T47D (cell line): ENCODE measurements around the gene PPP1R14D.

Experiments
- DNase-seq, 2 experiments: peaks; one replicate each; pipeline versions ENCODE4 v3.0.0 to v3.0.0-alpha.2; 2011 to 2012; ENCODE audit warnings: low read depth in 1 of 2, low spot score in 1 of 2
- JUND ChIP-seq: IDR thresholded peaks from 2 replicates; pipeline ENCODE4 v1.6.1; 2012; ENCODE audit warnings: low read depth
- in situ Hi-C: cut with HindIII; loops from 2 replicates; pipeline ENCODE4 v1.10.0; 2016; ENCODE audit warnings: low sequenced_read_pairs, low pct_unique_long_range_greater_than_20kb

PPP1R14D gene

DNA sequence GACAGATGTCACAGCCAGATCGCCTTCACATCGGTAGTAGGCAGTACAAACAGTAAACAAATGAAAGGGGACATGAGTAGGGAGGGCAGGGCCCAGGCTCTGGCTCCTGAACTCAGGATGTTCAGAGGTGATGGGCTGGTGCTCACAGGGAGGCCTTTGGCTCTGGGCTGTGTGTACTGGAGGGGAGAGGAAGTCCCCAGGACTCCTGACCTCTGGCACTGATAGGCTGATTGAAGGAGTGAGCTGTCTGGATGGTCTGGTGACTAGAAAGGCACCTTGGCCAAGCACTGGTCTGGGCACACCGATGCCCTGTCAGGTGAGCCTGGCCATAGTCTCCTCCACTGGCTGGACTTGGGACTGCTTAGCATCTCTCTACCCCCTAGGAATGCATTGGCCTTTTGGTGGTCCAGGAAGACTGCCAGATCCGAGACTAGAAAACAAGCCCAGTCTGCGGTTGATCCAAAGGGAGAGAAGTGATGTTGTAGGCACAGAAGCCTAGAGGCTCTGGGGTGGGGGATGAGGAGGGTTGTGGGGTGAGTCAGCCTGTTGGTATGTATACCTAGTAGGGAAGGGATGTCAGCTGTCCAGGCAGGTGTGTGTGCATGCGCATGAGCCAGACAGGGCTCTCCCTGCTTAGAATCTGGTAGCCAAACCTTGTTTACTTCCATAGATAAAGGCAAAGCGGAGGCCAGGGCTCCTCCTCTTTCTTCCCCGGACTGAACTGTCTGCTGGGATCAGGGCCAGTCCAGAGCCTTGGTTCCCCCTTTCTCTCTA, 17.2 kb upstream of the PPP1R14D start:
- in situ Hi-C loops = no loop called here
- DNase-seq = peak; percentile 79 to 96

DNA sequence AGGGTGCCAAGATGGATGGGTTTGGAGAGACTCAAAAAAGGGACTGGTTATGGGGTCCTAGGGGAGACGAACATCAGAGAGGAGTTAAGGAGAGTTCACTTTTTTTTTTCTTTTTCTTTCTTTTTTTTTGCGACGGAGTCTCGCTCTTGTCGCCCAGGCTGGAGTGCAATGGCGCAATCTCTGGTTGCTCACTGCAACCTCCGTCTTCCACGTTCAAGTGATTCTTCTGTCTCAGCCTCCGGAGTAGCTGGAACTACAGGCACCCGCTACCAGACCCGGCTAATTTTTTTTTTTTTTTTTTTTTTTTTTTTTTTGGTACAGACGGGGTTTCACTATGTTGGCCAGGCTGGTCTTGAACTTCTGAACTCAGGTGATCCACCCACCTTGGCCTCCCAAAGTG, 16.5 kb upstream of the PPP1R14D start:
- in situ Hi-C loops = no loop called here
- TF ChIP-seq JUND = no peak
- no peak for DNase-seq

More for the DNA sequence above, 17.2 kb upstream of the PPP1R14D start:
- TF ChIP-seq JUND = peak; percentile 97

DNA sequence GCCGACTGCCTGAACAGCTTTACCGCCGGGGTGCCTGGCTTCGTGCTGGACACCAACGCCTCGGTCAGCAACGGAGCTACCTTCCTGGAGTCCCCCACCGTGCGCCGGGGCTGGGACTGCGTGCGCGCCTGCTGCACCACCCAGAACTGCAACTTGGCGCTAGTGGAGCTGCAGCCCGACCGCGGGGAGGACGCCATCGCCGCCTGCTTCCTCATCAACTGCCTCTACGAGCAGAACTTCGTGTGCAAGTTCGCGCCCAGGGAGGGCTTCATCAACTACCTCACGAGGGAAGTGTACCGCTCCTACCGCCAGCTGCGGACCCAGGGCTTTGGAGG, 16.2 kb upstream of the PPP1R14D start:
- DNase-seq = no peak
- in situ Hi-C loops = no loop called here
- no peak for TF ChIP-seq JUND

DNA sequence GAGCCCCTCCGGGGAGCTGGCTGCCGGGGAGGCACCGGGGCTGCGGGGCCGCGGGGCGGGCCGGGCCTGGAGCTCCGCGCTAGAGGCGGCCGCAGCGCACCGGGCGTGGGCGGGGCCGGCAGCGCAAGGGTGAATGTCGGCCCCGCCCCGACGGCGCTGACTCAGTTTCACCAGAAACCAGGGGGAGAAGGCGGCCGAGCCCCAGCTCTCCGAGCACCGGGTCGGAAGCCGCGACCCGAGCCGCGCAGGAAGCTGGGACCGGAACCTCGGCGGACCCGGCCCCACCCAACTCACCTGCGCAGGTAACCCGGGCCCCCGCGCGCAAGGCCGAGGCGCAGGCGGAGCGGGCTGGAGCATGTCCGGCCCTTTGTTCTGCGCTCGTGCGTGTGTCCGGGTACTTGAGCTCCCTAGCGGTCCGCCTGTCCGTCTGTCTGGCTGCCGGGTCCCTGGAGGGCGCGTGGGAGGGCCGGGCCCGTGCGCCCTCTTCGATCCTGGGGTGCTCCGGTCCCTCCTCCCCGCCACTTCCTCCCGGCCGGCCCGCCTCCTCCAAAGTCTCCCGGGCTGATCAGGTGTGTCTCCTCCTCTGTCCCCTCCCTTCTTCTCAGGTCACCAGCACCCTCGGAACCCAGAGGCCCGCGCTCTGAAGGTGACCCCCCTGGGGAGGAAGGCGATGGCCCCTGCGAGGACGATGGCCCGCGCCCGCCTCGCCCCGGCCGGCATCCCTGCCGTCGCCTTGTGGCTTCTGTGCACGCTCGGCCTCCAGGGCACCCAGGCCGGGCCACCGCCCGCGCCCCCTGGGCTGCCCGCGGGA, 15.6 kb upstream of the PPP1R14D start, which contains the start of gene SPINT1:
Gene SPINT1, plus strand, starts transcription at position 164 of the 811 bp plus-strand sequence. Its CDS starts 507 bp downstream, at position 671.
- TF ChIP-seq JUND = no peak
- peak; percentile 67 to 85 for DNase-seq
- in situ Hi-C loops = no loop called here

DNA sequence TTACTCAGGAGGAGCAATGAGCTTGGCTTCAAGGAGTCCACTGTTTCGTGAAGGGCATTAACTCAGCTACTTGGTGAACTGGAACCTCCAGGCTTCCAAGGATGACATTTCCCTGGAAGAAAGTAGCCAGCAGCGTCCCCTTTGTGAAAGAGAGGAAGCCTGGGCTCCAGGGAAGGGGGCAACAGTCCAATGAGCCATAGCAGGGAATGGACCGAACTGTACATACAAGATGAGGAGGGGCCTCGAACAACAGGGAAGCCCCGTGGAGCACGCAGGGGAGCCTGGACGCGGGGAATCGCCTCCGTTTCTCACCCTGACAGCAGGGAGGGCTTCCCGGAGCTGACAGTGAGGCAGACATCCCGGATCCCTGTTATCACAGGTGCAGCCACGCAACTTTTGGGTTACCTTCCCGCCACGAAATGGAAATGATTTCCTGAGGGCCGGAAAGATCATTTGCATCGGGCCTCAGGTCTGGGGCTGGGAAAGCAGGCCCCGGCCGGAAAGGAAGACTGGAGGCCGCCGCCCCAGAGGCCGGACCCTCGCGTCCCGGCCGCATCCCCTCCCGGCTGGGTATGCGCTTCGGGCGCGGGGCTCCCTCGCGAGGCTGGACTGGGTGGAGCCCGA, 14.9 kb upstream of the PPP1R14D start:
- no peak for TF ChIP-seq JUND
- in situ Hi-C loops = no loop called here
- DNase-seq = no peak

DNA sequence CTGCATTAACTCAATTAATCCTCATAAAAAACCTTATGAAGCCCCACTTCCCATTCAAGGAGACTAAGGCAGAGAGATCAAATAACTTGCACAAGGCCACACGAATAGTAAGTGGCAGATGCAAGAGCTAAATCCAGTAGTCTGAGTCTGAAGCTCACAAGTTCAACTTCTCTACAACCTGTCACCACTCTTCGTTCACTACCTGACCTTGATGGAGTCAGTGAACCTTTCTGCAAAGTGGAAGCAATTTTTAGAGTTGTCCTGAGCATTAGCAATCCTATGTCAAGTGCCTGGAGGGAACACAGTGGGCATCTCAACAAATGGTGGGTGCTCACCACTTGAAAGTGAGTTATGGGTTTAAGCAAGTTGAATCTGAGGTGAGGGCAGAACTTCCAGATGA, 13.2 kb upstream of the PPP1R14D start:
- in situ Hi-C loops = no loop called here
- DNase-seq = no peak
- no peak for TF ChIP-seq JUND

DNA sequence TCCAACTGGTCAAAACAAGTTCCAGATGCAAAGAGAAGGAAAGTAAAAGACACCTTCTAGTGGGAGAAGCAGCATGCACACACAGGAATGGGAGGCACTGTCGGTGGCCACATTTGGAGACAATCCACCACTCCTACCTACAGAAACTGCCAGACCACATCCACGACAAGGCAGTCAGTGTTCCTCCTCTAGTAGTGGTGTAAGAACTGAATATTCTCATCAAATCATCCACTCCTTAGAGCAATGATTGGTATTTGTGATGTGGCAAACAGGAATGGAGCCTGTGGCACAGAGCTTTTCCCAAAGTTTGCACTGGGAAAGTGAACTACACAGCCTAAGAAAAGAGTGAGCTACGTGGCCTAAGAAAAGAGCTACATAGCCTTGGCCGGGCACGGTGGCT, 10.2 kb upstream of the PPP1R14D start:
- TF ChIP-seq JUND = no peak
- no peak for DNase-seq

DNA sequence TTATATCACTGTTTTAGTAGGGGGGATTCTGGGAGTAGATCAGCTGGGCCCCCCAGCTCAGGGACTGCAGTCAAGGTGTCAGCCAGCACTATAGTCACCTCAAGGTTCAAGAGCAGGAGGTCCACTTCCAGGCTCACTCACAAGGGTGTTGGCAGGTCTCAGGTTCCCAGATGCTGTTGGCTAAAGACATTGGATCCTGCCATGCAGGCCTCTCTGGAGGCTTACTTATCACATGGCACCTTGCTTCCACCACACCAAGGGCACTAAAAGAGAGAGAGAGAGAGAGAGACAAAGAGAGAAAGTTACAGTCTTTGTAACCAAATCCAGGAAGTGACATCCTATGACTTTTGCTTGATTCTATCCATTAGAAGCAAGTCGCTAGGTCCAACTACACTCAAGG, 7.5 kb upstream of the PPP1R14D start:
- no peak for TF ChIP-seq JUND
- DNase-seq = no peak
- in situ Hi-C loops = no loop called here

More for the DNA sequence above, 10.2 kb upstream of the PPP1R14D start:
- in situ Hi-C loops = no loop called here

DNA sequence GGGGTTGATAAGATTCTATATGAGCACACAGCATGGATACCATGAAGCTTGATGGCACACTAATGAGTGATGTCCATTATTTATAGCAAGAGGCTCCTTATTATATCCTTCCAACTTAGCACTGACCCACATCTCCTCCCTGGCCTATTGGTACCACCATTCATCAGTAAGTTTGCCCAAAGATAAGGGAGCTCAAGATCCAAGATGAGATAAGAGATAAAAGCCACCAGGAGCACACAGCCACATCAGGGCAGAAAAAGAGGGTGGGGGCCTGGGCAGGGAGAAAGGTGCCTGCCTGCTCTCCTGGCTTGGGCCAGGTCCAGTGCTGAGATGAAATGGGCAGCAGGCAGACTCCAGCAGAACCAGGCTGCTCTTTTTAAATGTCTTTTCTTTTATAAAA, 4.4 kb upstream of the PPP1R14D start:
- no peak for TF ChIP-seq JUND
- in situ Hi-C loops = no loop called here
- DNase-seq = no peak

DNA sequence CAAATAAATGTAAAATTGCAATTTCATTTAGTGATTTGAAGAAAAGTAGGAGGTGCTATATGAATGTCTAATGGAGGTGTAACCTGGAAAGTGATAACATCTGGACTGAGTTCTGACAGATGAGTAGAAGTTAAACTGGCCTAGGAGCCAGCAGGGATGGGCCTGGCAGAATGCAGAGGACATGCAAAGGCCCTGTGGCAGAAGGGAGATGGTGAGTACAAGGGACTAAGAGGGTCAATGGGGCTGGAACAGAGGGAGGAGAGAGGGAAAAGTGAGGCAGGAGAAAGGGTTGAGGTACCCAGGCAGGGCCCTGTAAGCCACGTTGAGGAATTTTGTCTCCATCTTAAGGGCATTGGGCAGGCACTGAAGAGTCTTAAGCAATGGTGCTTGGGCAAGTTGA, 3.4 kb upstream of the PPP1R14D start:
- DNase-seq = no peak
- TF ChIP-seq JUND = no peak
- in situ Hi-C loops = no loop called here

DNA sequence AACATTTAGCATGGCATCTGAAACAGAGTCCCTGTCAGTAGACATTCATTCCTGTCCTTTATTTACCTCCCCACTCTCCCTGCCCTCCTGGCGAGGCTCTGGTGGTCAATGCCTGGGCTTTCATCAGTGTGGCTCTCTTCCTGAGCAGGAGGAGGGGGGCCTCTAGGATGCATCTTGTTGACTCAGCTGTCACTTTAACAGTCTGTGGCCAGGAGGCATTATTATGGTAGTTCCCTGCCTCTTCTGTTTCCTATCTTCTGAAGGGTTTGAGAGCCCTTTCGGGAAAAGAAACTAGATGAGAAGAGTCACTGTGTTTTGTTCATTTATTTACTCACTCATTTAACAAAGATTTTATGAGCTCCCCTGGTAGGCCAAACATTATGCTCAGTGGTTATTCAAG, 2.4 kb upstream of the PPP1R14D start:
- in situ Hi-C loops = no loop called here
- no peak for TF ChIP-seq JUND

DNA sequence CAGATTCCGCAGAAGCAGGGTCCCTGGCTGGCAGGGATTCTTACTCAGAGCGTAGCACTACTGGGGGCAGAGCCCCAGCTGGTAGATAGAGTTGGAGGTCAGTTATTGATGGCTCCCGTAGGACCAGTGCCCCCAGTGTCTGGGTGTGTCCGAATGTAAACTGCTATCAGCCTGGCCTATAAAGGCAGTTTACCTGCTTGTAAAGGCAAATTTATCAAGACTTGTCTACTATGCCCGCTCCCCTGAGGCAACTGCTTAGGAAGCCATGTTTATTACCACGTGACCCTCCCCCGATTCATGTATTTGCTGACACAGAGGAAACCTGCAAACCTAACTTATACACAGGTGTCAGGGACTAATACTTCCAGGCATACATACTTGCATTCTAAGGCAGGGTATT, 607 bp upstream of the PPP1R14D start:
- no peak for TF ChIP-seq JUND

More for the DNA sequence above, 2.4 kb upstream of the PPP1R14D start:
- peak in 1 of 2 experiments; percentile 29 for DNase-seq

More for the DNA sequence above, 607 bp upstream of the PPP1R14D start:
- in situ Hi-C loops = no loop called here
- peak in 1 of 2 experiments; percentile 27 for DNase-seq
